Glutamatergic neuron (in vitro differentiated cells): ENCODE results near the gene ANAPC15. TPM values are rescaled to one million over a fixed set of nuclear protein-coding genes. Genes with fewer than 3 reads are reported as not detected.

Source experiments
- DNase-seq: peaks from one replicate; pipeline ENCODE4 v3.0.0; 2022
- H3K27ac Mint-ChIP-seq: one replicate; pipeline ENCODE4 v1.8.0; 2020; ENCODE audit warnings: mild to moderate bottlenecking, mixed read lengths, inconsistent platforms; ENCODE audit not compliant: unreplicated experiment
- H3K27me3 Mint-ChIP-seq: one replicate; pipeline ENCODE4 v1.8.0; 2020; ENCODE audit warnings: mild to moderate bottlenecking, moderate library complexity, mixed read lengths, inconsistent platforms; ENCODE audit not compliant: unreplicated experiment
- H3K36me3 Mint-ChIP-seq: one replicate; pipeline ENCODE4 v1.8.0; 2020; ENCODE audit warnings: mild to moderate bottlenecking, mixed read lengths, inconsistent platforms; ENCODE audit not compliant: unreplicated experiment
- H3K4me1 Mint-ChIP-seq: one replicate; pipeline ENCODE4 v1.8.0; 2020; ENCODE audit warnings: mild to moderate bottlenecking, low read depth, mixed read lengths, inconsistent platforms; ENCODE audit not compliant: unreplicated experiment
- H3K4me3 Mint-ChIP-seq: one replicate; pipeline ENCODE4 v1.8.0; 2020; ENCODE audit warnings: mild to moderate bottlenecking, mixed read lengths, inconsistent platforms; ENCODE audit not compliant: unreplicated experiment
- H3K9me3 Mint-ChIP-seq: one replicate; pipeline ENCODE4 v1.8.0; 2020; ENCODE audit warnings: mild to moderate bottlenecking, moderate library complexity, mixed read lengths, inconsistent platforms; ENCODE audit not compliant: unreplicated experiment
- total RNA-seq: library from RNA; stranded (reverse); fragmentation: NEBNext Ultra II Directional; extraction: Animal tissue kit (Norgen Biotek cat#: 25700); gene quantifications from one replicate; pipeline ENCODE4 v1.2.1, GENCODE V29; 2021; ENCODE audit not compliant: unreplicated experiment
- TF ChIP-seq, protein P1 (sequence below): fragments of 200-600 bp; sonication (generic); IDR thresholded peaks from one replicate; pipeline ENCODE4 v1.5.0; 2021; ENCODE audit not compliant: partially characterized antibody, unreplicated experiment

The ANAPC15 gene
- total RNA-seq, 1 donor from 2014 or later: 31.9 TPM

DNA sequence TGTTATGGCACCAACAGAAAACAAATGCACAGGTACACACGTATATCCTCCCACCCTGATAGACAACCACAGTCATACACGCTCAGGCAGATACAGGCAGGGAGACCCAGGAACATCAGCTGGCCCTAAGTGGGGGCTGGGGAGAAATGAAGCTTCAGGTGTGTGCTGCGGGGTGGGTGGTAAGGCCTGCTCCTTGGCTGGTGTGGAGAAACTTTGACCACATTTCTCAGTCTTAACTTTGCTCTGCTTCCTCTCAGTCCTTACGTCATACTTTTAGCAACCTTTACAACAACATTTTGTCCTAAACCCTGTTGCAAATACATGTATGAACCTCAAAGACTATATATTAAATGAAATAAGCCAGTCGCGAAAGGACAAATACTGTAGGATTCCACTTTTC lies 6.7 kb upstream of the ANAPC15 start:
- Mint-ChIP-seq H3K4me3 (no peak overlapping the region), H3K9me3 (no peaks in the 10 kb centered on the region), H3K27me3 (peaks cover 11% of the 10 kb centered on the region), H3K4me1 (no peaks in the 10 kb centered on the region), H3K36me3 (peaks cover 15% of the 10 kb centered on the region), H3K27ac (no peak overlapping the region)
- DNase-seq: no peak
- TF ChIP-seq, protein P1, sequence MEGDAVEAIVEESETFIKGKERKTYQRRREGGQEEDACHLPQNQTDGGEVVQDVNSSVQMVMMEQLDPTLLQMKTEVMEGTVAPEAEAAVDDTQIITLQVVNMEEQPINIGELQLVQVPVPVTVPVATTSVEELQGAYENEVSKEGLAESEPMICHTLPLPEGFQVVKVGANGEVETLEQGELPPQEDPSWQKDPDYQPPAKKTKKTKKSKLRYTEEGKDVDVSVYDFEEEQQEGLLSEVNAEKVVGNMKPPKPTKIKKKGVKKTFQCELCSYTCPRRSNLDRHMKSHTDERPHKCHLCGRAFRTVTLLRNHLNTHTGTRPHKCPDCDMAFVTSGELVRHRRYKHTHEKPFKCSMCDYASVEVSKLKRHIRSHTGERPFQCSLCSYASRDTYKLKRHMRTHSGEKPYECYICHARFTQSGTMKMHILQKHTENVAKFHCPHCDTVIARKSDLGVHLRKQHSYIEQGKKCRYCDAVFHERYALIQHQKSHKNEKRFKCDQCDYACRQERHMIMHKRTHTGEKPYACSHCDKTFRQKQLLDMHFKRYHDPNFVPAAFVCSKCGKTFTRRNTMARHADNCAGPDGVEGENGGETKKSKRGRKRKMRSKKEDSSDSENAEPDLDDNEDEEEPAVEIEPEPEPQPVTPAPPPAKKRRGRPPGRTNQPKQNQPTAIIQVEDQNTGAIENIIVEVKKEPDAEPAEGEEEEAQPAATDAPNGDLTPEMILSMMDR: no peak

DNA sequence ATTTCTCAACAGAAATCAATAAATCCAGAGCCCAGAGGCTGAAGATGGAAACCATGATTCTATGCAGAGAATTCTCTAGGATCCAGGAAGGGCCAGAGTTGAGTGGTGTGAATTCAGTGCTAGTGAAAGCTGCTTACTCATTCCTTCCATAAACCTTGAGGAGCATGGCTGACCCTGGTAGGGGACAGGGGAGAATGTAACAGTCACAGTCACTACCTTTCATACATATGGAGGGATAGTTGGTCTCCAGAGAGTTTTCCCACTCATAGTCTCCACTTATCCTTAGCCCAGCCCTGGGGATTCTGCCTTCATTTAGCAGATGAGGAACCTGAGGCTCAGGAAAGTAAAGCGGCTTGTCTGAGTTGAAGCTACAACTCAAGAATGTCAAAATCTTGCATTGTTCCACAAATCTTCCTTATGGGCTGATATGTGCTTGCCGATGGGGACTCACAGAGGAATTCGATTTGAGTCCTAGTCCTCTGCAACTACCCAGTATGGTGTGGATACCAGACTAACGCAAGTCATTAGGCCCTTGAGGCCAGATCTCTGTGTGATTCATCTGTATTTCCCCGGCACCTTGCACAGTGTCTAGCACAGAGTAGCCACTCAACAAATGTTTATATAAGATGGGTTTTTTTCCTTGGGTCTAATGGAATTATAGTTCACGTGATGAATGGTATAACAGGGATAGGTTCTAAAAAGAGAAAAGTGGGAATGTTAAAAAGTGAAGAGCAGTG lies 3.7 kb upstream of the ANAPC15 start:
- H3K27ac Mint-ChIP-seq: no peak overlapping the region
- no peak overlapping the region for H3K4me3 Mint-ChIP-seq
- H3K27me3 Mint-ChIP-seq: peaks cover 20% of the 10 kb centered on the region

DNA sequence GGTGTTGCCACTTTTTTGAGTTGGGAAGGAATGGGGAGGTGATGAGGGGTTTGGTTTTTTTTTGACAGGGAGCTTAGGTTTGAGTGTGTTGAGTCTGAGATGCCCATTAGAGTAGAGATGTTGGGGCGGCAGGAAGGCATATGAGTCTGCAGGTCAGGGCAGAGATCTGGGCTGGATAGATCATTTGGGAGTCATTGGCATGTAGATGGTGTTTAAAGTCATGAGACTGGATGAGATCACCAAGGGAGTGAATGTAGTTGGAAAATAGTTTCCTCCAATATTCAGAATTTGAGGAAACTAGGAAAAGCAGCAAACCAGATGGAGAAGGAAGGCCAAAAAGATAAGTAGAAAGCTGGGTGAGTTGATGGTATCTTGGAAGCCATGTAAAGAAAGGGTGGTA lies 2.1 kb upstream of the ANAPC15 start:
- Mint-ChIP-seq H3K4me3 (no peak overlapping the region), H3K36me3 (peaks cover 14% of the 10 kb centered on the region), H3K9me3 (peaks cover 12% of the 10 kb centered on the region), H3K27me3 (peaks cover 19% of the 10 kb centered on the region), H3K4me1 (peaks cover 3% of the 10 kb centered on the region), H3K27ac (no peak overlapping the region)
- TF ChIP-seq, protein P1: no peak
- no peak for DNase-seq

More for the DNA sequence above, 3.7 kb upstream of the ANAPC15 start:
- no peak for DNase-seq
- Mint-ChIP-seq H3K9me3 (peaks cover 12% of the 10 kb centered on the region), H3K4me1 (no peaks in the 10 kb centered on the region), H3K36me3 (peaks cover 14% of the 10 kb centered on the region)
- TF ChIP-seq, protein P1: no peak

DNA sequence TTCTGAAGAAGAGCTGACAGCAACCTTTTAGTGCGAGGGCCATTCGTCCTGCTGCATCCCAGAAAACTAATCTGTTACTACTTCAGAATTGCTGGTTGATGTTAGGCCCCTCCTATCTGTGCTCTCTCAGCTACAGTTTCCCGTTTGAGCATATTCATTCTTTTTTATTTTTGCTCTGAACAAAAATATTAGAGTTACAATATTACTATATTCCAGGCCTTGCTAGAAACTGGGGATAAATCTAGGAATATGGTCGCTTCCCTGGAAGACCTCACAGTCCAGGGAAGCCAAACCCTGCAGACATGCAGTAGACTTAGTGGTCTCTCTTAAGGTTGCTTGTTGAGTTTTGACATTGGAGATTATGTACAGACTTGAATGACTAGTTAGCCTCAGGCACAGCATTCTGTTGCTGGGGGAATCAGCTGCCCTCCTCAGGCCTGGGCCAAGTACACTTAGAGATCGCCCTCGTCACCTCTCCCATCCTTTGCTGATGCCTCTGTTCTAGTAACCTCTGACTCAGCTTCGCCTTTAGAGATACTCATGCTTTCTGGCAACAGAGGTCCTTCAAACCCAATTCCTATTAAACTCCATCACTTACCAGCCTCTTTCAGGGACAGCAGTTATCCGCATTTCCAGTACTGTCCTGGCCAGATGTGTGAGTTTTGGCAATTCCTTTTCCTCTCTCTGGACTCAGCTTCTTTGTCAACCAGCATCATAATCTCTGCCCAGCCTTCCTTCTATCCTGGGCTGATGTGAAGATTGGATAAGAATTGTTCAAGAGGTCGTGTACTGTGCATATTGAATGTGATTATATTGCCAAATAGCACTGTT lies 698 bp upstream of the ANAPC15 start:
- peaks cover 17% of the 10 kb centered on the region for H3K27me3 Mint-ChIP-seq
- peak overlapping the region; percentile 95 for H3K4me3 Mint-ChIP-seq
- no peak for DNase-seq
- peaks cover 3% of the 10 kb centered on the region for H3K4me1 Mint-ChIP-seq
- TF ChIP-seq, protein P1: no peak
- H3K27ac Mint-ChIP-seq: peak overlapping the region; percentile 100
- peaks cover 14% of the 10 kb centered on the region for H3K36me3 Mint-ChIP-seq
- H3K9me3 Mint-ChIP-seq: peaks cover 12% of the 10 kb centered on the region
